ENCODE data around the gene DDX6.
"Not testable (repeated sequence)": the region's sequence is repeated elsewhere in the genome, so short reads cannot be mapped to it uniquely, and the experiment has no call there.

- TF ChIP-seq POLR2A (IDR thresholded peaks at IDR 0.05; ENCODE audit: low read length); GATA1 (IDR thresholded peaks at IDR 0.05; ENCODE audit: low read depth, low read length): not testable (repeated sequence)
Observed at GRCh38 chr11:118729753-118730152, 61.2 kb downstream of the DDX6 start.

All from erythroblast (primary cell).